ENCODE measurements around the gene DSG2. TPM values are rescaled to one million over a fixed set of nuclear protein-coding genes. Genes with fewer than 3 reads are reported as not detected.

The DSG2 gene
- total and polyA plus RNA-seq, 5 experiments from 2014 or later, result 0.08 to 0.30 (median 0.13) TPM; not detected in 1

DNA sequence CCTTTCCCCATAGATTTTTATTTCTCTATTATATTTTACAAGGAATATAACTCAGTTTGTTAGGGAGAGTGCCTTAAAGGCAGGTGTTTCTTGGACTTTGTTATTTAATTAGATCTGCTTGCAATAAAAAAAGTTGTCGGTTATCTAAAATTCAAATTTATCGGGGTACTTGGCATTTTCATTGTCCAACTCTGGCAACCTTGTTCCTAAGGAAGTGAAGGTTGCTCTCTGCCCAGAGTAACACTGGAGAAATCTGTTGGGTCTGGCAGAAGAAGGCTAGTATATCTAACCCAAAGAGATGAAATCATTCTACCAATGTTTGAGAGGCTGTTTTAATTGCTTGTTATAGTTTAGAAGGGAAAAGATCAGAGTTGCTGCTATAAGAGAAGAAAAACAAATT lies 50.9 kb downstream of the DSG2 start:
- no peak overlapping the region for H3K4me3 Mint-ChIP-seq
- H3K27me3 Mint-ChIP-seq, result peaks cover 0 to 7% (median 1%) of the 10 kb centered on the region in 5 donors
- no peaks in the 10 kb centered on the region for H3K4me1 Mint-ChIP-seq
- H3K27ac Mint-ChIP-seq, result no peak overlapping the region
- DNase-seq (no peak), ATAC-seq (no peak)
- no peaks in the 10 kb centered on the region for H3K36me3 Mint-ChIP-seq
- POLR2A ChIA-PET, result no interaction called here
- no peaks in the 10 kb centered on the region for H3K9me3 Mint-ChIP-seq

DNA sequence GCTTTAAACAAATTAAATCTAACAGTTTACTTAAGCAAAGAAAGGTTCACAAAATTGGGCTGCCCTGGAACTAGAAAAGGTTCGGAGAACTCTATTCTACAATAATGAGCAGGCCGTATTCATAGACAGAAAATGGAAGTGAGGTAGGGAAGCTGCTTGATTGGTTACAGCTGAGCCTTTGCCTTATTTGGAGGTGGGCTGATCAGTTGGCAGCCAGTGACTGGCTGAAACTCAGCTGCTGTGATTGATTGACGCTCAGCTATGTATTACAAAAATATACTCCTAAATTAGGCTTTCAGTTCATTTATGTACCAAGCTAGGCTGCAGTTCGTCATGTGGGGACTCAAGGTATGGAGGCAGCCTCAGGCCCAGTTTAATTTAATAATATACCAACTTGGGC lies 51.4 kb downstream of the DSG2 start:
- no peak overlapping the region for H3K27ac Mint-ChIP-seq

DNA sequence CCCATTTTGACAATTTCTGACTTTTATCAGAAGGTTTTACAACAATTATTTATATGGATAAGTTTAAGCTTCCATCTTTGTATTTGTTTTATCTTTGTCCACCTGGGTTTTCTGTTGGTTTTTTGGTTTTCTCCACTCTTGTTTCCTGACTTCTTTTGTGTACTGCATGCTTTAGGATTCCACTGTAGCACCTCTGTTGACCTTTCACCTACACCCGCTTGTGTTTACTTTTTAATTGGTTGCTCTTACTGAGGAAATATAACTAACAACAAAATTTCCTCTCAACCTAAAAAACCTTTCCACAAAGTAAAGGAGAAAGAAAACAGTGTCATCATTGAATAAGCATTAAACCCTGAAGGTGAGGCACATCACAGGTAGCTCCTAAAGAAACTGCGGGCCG lies 53.9 kb downstream of the DSG2 start:
- Mint-ChIP-seq H3K9me3 (no peaks in the 10 kb centered on the region), H3K4me3 (no peak overlapping the region), H3K27me3 (peaks cover 4 to 25% (median 5%) of the 10 kb centered on the region in 5 donors), H3K27ac (no peak overlapping the region), H3K4me1 (peaks cover 0 to 2% (median under 1%) of the 10 kb centered on the region in 4 donors), H3K36me3 (no peaks in the 10 kb centered on the region)
- POLR2A ChIA-PET, result no interaction called here
- no peak for ATAC-seq
- no peak for DNase-seq

More for the DNA sequence above, 51.4 kb downstream of the DSG2 start:
- ATAC-seq (no peak), DNase-seq (no peak)
- POLR2A ChIA-PET, result no interaction called here
- Mint-ChIP-seq H3K9me3 (no peaks in the 10 kb centered on the region), H3K4me1 (no peaks in the 10 kb centered on the region), H3K27me3 (peaks cover 0 to 13% (median 1%) of the 10 kb centered on the region in 5 donors), H3K36me3 (no peaks in the 10 kb centered on the region), H3K4me3 (no peak overlapping the region)

DNA sequence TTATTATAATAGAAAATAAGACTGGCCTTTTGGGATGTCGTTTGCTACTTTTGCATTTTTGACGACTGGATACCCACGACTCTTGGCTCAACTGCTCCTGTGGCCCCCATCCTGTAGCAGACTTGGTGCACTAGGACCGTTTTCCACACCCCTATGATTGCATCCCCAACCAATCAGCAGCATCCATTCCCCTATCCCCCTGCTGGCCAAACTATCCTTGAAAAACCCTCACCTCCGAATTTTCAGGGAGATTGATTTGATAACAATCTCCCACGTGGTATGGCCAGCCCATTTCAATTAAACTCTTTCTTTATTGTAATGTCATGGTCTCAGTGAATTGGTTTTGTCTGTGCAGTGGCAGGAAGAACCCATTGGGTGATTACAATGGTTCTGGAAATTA lies 55.8 kb downstream of the DSG2 start:
- no peak for DNase-seq
- H3K4me1 Mint-ChIP-seq, result peaks cover 0 to 2% (median under 1%) of the 10 kb centered on the region in 4 donors
- ATAC-seq, result no peak
- H3K27me3 Mint-ChIP-seq, result peaks cover 4 to 25% (median 5%) of the 10 kb centered on the region in 5 donors
- H3K27ac Mint-ChIP-seq, result no peak overlapping the region
- POLR2A ChIA-PET, result no interaction called here
- no peak overlapping the region for H3K4me3 Mint-ChIP-seq
- no peaks in the 10 kb centered on the region for H3K36me3 Mint-ChIP-seq
- no peaks in the 10 kb centered on the region for H3K9me3 Mint-ChIP-seq

DNA sequence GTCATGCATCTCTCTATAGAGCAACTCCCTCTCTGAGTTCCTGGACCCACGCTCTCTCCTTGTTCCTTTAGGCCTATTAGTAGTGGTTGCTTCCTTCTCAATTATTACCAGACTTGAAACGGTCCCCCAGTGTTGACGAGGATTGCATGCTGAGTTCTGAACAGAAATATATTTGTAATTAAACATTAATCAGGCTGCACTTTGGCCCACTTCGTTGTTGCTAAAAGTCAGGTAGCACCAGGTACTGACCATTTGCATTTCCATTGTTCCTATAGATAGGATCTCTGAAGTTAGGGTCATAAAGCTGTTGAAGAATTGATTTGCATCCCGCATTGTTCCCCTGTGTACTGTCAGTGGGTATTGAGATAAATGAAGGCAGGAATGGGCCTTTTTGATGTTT lies 56.8 kb downstream of the DSG2 start:
- Mint-ChIP-seq H3K27me3 (peaks cover 4 to 25% (median 5%) of the 10 kb centered on the region in 5 donors), H3K4me3 (no peak overlapping the region), H3K4me1 (peaks cover 0 to 2% (median under 1%) of the 10 kb centered on the region in 4 donors), H3K9me3 (no peaks in the 10 kb centered on the region), H3K27ac (no peak overlapping the region), H3K36me3 (no peaks in the 10 kb centered on the region)
- DNase-seq (no peak), ATAC-seq (no peak)
- POLR2A ChIA-PET, result no interaction called here

DNA sequence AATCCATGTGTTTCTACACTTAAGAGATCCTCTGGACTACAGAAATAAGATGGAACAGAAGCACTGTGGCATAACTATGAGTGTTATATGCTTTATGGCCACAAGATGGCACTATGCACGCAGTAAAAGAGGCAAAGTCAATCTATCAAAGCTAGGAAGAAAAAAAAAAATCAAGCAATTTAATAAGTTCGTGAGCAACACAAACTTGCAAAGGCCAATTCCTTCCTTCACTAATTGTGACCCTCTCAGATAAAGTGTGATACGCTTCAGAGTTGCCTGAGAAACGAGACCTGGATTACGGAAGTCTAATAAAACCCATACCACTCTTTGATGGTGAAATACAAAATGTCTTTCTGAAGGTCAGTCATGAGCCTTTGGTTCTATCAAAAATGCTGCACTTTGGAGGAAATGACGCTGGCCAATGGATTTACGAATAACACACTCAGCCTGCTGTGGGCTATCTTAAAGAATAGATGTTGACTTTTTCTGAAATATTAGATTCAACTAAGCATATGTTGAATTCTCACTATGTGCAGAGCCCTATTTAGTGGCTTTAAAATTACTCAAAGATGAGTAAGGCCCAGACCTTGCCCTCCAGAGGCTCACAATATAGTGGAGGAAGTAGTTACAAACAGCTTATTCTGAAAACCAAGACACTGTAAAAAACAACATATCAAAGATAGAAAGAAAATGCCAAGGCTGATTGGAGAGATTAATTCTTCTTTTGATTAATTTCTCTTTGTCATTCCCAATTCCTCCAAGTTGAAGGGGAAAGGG lies 58.2 kb downstream of the DSG2 start:
- peak in 1 of 2 donors; percentile 40 for ATAC-seq
- no peaks in the 10 kb centered on the region for H3K36me3 Mint-ChIP-seq
- H3K4me1 Mint-ChIP-seq, result peaks cover 0 to 2% (median under 1%) of the 10 kb centered on the region in 4 donors
- peaks cover 4 to 25% (median 5%) of the 10 kb centered on the region in 5 donors for H3K27me3 Mint-ChIP-seq
- no peaks in the 10 kb centered on the region for H3K9me3 Mint-ChIP-seq
- H3K27ac Mint-ChIP-seq, result no peak overlapping the region
- H3K4me3 Mint-ChIP-seq, result no peak overlapping the region
- DNase-seq, result peak in 7 of 10 donors; percentile 4 to 55 (median 35)
- POLR2A ChIA-PET, result no interaction called here

DNA sequence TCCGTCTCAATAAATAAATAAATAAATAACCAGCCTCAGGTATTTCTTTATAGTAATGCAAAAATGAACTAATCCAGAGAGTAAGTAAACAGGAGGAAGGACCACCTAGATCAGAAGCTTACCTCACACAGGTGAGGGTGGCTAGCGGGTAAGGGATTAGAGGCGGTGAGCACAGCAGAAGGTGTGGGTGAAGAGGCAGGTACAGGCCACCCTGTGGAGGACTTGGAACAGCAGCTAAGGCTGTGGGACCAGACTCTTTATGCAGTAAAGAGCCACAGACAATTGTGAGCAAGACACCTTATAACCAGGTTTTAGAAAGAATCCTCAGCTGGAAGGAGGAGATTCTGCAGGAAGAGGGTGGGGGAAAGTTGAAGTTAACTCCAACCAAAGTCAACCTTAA lies 59.5 kb downstream of the DSG2 start:
- POLR2A ChIA-PET, result no interaction called here
- ATAC-seq, result no peak
- no peaks in the 10 kb centered on the region for H3K9me3 Mint-ChIP-seq
- H3K4me1 Mint-ChIP-seq, result peaks cover 0 to 2% (median under 1%) of the 10 kb centered on the region in 4 donors
- no peaks in the 10 kb centered on the region for H3K36me3 Mint-ChIP-seq
- H3K27ac Mint-ChIP-seq, result no peak overlapping the region
- no peak for DNase-seq
- peaks cover 3 to 25% (median 5%) of the 10 kb centered on the region in 5 donors for H3K27me3 Mint-ChIP-seq
- no peak overlapping the region for H3K4me3 Mint-ChIP-seq

DNA sequence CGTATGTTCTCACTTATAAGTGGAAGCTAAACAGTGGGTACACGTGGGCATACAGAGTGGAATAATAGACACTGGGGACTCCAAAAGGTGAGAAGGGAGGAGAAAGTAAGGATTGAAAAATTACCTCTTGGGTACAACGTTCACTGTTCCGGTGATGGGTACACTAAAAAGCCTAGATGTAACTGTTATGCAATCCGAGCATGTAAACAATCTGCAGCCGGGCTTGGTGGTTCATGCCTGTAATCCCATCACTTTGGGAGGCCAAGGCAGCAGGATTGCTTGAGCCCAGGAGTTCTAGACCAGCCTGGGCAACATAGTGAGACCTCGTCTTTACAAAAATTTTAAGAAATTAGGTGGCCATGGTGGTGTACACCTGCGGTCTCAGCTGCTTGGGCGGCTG lies 60.6 kb downstream of the DSG2 start:
- POLR2A ChIA-PET, result no interaction called here
- H3K4me1 Mint-ChIP-seq, result peaks cover 0 to 2% (median under 1%) of the 10 kb centered on the region in 4 donors

DNA sequence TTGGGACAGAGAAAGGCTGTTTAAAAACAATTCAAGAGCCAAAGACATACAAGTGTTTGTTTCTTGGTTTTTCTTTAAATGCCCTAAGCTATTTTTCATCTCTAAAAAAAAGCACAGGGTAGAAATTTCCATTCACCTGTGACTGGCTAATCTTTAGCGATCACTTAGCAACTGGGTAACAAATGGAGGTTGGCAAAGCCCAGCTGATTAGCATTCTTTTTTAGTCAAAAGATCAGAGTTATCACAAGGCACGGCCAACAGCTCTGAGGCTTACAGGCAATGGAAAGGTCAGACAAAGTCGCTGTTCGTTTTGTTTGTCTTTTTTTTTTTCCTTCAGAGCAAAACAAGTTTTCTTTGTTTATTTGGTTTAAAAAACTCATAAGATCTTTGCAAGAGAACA lies 64.7 kb downstream of the DSG2 start:
- no peak for DNase-seq
- no peak overlapping the region for H3K27ac Mint-ChIP-seq
- H3K4me1 Mint-ChIP-seq, result no peaks in the 10 kb centered on the region
- no peaks in the 10 kb centered on the region for H3K36me3 Mint-ChIP-seq
- no peaks in the 10 kb centered on the region for H3K9me3 Mint-ChIP-seq
- H3K4me3 Mint-ChIP-seq, result no peak overlapping the region
- POLR2A ChIA-PET, result no interaction called here
- peaks cover 0 to 4% (median 0%) of the 10 kb centered on the region in 5 donors for H3K27me3 Mint-ChIP-seq
- no peak for ATAC-seq

More for the DNA sequence above, 60.6 kb downstream of the DSG2 start:
- DNase-seq (no peak), ATAC-seq (no peak)
- Mint-ChIP-seq H3K9me3 (no peaks in the 10 kb centered on the region), H3K27ac (no peak overlapping the region), H3K27me3 (peaks cover 3 to 25% (median 5%) of the 10 kb centered on the region in 5 donors), H3K36me3 (no peaks in the 10 kb centered on the region), H3K4me3 (no peak overlapping the region)

DNA sequence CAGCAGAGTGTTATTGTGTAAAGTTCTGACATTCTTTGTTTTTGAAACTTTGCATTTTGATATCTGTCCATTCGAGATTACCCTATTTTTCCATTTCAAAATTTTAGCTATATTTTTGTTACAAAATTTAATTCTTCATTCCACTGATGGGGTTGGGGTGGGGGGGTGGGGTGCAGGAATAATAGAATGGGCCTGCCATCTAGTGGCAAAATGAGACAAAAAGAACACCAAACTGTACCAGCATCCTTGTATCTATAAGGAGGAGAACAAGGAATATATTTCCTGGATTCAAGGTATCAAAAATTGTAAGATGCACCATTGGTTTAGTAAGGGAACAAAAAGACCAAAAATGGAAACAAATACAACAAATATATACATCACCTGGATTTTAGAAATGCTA lies 65.8 kb downstream of the DSG2 start:
- ATAC-seq, result no peak
- peaks cover 0 to 4% (median 0%) of the 10 kb centered on the region in 5 donors for H3K27me3 Mint-ChIP-seq
- H3K4me3 Mint-ChIP-seq, result no peak overlapping the region
- DNase-seq, result no peak
- no peaks in the 10 kb centered on the region for H3K4me1 Mint-ChIP-seq
- POLR2A ChIA-PET, result no interaction called here
- no peak overlapping the region for H3K27ac Mint-ChIP-seq
- H3K36me3 Mint-ChIP-seq, result no peaks in the 10 kb centered on the region
- H3K9me3 Mint-ChIP-seq, result no peaks in the 10 kb centered on the region

DNA sequence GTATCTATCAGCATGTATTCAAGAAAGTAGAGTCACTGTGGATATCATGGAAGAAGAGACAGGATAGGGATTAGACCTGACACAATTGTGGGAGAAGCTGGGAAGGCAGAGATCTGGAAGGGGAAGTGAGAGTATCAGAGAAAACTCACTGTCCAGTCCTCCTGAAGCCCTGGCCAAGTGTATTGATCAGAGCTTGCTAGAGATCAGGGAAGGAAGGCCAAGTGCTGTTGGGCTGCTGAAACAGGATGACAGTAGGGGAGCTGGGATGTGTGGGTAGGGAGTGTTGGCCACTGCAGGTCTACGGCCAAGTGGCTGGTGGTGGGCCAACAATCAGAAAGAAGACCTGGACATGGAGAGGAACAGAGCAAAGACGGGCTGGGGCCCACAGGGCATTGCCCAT lies 67.4 kb downstream of the DSG2 start:
- Mint-ChIP-seq H3K27me3 (peaks cover 0 to 4% (median 0%) of the 10 kb centered on the region in 5 donors), H3K9me3 (no peaks in the 10 kb centered on the region), H3K27ac (no peak overlapping the region), H3K36me3 (no peaks in the 10 kb centered on the region), H3K4me3 (no peak overlapping the region), H3K4me1 (no peaks in the 10 kb centered on the region)
- DNase-seq, result no peak
- POLR2A ChIA-PET, result no interaction called here
- ATAC-seq, result no peak

DNA sequence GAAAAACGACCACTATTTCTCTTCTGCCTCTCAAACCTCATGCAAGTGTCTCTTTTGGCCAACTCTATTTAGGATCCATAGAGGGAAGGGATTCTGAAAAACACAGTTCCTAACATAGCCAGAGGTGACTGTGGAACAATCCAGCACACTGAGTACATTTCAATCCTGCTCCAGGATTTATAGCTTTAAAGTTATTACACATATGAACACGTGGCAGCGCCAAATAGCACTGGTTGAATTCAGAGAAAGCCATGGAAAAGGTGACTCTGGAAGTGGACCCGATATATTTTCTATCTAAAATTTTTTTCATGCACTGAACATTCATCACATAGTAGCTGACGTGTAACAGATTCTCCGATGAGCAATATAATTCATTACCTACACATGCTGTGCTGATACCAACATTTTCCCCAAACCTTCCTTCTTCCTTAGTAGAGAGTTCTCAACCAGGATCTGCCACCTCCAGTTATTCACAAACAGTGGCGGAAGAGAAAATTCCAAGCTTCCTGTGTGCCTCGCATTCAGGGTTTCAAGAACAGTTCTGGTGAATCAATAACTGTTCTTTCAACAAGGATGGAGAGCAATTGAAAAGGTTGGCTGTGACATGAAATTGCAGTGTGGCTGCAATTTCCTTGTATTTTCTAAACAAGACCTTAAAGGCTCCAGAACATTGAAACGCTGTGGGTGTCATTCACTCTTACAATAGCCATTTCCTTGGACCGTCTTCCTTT lies 68.0 kb downstream of the DSG2 start:
- no peaks in the 10 kb centered on the region for H3K36me3 Mint-ChIP-seq
- H3K4me3 Mint-ChIP-seq, result no peak overlapping the region
- no peaks in the 10 kb centered on the region for H3K4me1 Mint-ChIP-seq
- no peaks in the 10 kb centered on the region for H3K9me3 Mint-ChIP-seq
- DNase-seq (no peak), ATAC-seq (no peak)
- no peak overlapping the region for H3K27ac Mint-ChIP-seq
- POLR2A ChIA-PET, result no interaction called here
- peaks cover 0 to 4% (median 0%) of the 10 kb centered on the region in 5 donors for H3K27me3 Mint-ChIP-seq

DNA sequence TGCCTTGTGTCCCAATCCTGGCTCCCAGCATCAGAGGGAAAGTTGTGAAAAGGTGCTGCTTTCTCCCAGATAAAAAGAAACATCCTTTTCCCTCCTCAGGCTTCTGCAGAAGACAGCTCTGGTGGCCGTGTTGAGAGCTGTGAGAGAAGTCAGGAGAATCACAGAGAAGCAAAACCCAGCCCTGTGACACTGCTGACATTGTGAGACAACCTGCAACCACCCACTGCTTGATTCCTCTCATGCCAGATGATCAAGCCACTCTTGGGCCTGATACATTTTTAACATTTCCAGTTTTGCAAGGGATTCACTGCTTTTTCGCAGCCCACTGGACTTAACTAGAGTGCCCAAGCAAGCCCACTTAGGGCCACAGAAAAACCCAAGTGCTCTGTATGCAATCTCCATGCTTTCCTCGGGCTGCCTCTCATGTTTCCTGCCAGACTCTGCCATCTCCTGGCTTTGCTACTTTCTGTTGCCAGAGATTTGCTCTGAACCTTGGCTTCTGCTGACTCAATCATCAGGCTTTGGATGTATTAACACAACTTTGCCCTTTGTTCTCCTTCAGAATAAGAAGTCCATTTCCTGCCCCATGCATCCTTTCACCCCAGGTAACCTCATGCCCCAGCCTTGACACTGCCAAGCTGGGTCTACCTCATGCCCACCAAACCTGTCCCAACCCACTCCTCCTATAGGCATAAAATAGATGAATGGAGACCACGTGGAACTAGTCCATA lies 68.8 kb downstream of the DSG2 start:
- peaks cover 0 to 4% (median 0%) of the 10 kb centered on the region in 5 donors for H3K27me3 Mint-ChIP-seq
- POLR2A ChIA-PET, result no interaction called here
- DNase-seq (no peak), ATAC-seq (no peak)
- H3K27ac Mint-ChIP-seq, result no peak overlapping the region
- H3K4me3 Mint-ChIP-seq, result no peak overlapping the region
- no peaks in the 10 kb centered on the region for H3K4me1 Mint-ChIP-seq
- no peaks in the 10 kb centered on the region for H3K36me3 Mint-ChIP-seq
- no peaks in the 10 kb centered on the region for H3K9me3 Mint-ChIP-seq

Measured in naive thymus-derived CD8-positive, alpha-beta T cell (primary cell).